Measurements from ENCODE around the gene INPP4B.

The INPP4B gene

GRCh38 chr4:142701017-142701416, 145.1 kb downstream of the INPP4B start:
- Mint-ChIP-seq H3K27me3 (no peaks in the 10 kb centered on the region), H3K36me3 (peaks cover 22% of the 10 kb centered on the region), H3K4me3 (peak overlapping the region; percentile 36), H3K27ac (peak overlapping the region; percentile 94), H3K4me1 (peaks cover 62% of the 10 kb centered on the region), H3K9me3 (peaks cover 5% of the 10 kb centered on the region)
- CTCF ChIA-PET = no interaction called here
- peak; percentile 20 for DNase-seq

GRCh38 chr4:142700531-142700930, 145.6 kb downstream of the INPP4B start:
- H3K27me3 Mint-ChIP-seq = no peaks in the 10 kb centered on the region
- peaks cover 5% of the 10 kb centered on the region for H3K9me3 Mint-ChIP-seq
- DNase-seq = no peak
- CTCF ChIA-PET = no interaction called here
- H3K36me3 Mint-ChIP-seq = peaks cover 22% of the 10 kb centered on the region
- no peak overlapping the region for H3K4me3 Mint-ChIP-seq
- peaks cover 67% of the 10 kb centered on the region for H3K4me1 Mint-ChIP-seq
- H3K27ac Mint-ChIP-seq = peak overlapping the region; percentile 94

- Mint-ChIP-seq H3K9me3 (peaks cover 5% of the 10 kb centered on the region), H3K27ac (peak overlapping the region; percentile 94), H3K36me3 (peaks cover 22% of the 10 kb centered on the region), H3K4me1 (peaks cover 68% of the 10 kb centered on the region), H3K4me3 (no peak overlapping the region), H3K27me3 (no peaks in the 10 kb centered on the region)
- peak; percentile 20 for DNase-seq
- CTCF ChIA-PET = interaction anchor here (1.1 to 1.3 kb wide), 2 partner anchors 21 to 416 kb away, joined by 3 to 5 read pairs; no protein-coding TSS in a partner anchor
These were observed 147.5 kb downstream of the INPP4B start for GRCh38 chr4:142698552-142698951.

- H3K36me3 Mint-ChIP-seq = peaks cover 24% of the 10 kb centered on the region
- H3K27ac Mint-ChIP-seq = peak overlapping the region; percentile 94
- no peaks in the 10 kb centered on the region for H3K27me3 Mint-ChIP-seq
- no peak for DNase-seq
- H3K4me1 Mint-ChIP-seq = peaks cover 71% of the 10 kb centered on the region
- no peak overlapping the region for H3K4me3 Mint-ChIP-seq
- H3K9me3 Mint-ChIP-seq = peaks cover 5% of the 10 kb centered on the region
- CTCF ChIA-PET = interaction anchor here (1.3 kb wide), 1 partner anchor 22 kb away, joined by 5 read pairs; no protein-coding TSS in a partner anchor
These were observed 148.2 kb downstream of the INPP4B start for GRCh38 chr4:142697928-142698327.

- H3K9me3 Mint-ChIP-seq = peaks cover 5% of the 10 kb centered on the region
- H3K4me3 Mint-ChIP-seq = peak overlapping the region; percentile 22
- no peak for DNase-seq
- CTCF ChIA-PET = no interaction called here
- H3K4me1 Mint-ChIP-seq = peaks cover 73% of the 10 kb centered on the region
- peak overlapping the region; percentile 94 for H3K27ac Mint-ChIP-seq
- peaks cover 24% of the 10 kb centered on the region for H3K36me3 Mint-ChIP-seq
- no peaks in the 10 kb centered on the region for H3K27me3 Mint-ChIP-seq
These were observed 148.8 kb downstream of the INPP4B start for GRCh38 chr4:142697320-142697719.

GRCh38 chr4:142696334-142697122, 149.6 kb downstream of the INPP4B start:
- peak; percentile 54 for DNase-seq
- H3K27ac Mint-ChIP-seq = peak overlapping the region; percentile 94
- H3K4me3 Mint-ChIP-seq = peak overlapping the region; percentile 16
- H3K27me3 Mint-ChIP-seq = no peaks in the 10 kb centered on the region
- peaks cover 7% of the 10 kb centered on the region for H3K9me3 Mint-ChIP-seq
- H3K36me3 Mint-ChIP-seq = peaks cover 24% of the 10 kb centered on the region
- H3K4me1 Mint-ChIP-seq = peaks cover 71% of the 10 kb centered on the region
- CTCF ChIA-PET = no interaction called here

- CTCF ChIA-PET = interaction anchor here (0.6 kb wide), 1 partner anchor 830 kb away, joined by 3 read pairs; no protein-coding TSS in a partner anchor
- no peak for DNase-seq
- Mint-ChIP-seq H3K9me3 (peaks cover 16% of the 10 kb centered on the region), H3K4me1 (peaks cover 23% of the 10 kb centered on the region), H3K36me3 (peaks cover 19% of the 10 kb centered on the region), H3K27me3 (no peaks in the 10 kb centered on the region), H3K27ac (no peak overlapping the region), H3K4me3 (no peak overlapping the region)
These were observed 155.5 kb downstream of the INPP4B start for GRCh38 chr4:142690406-142691163.

GRCh38 chr4:142687547-142688275, 158.4 kb downstream of the INPP4B start:
- no peak for DNase-seq
- H3K4me1 Mint-ChIP-seq = peaks cover 17% of the 10 kb centered on the region
- H3K36me3 Mint-ChIP-seq = peaks cover 22% of the 10 kb centered on the region
- CTCF ChIA-PET = no interaction called here
- peaks cover 19% of the 10 kb centered on the region for H3K9me3 Mint-ChIP-seq
- H3K4me3 Mint-ChIP-seq = no peak overlapping the region
- no peaks in the 10 kb centered on the region for H3K27me3 Mint-ChIP-seq
- no peak overlapping the region for H3K27ac Mint-ChIP-seq

GRCh38 chr4:142686081-142686480, 160.0 kb downstream of the INPP4B start:
- Mint-ChIP-seq H3K27ac (no peak overlapping the region), H3K4me1 (peaks cover 8% of the 10 kb centered on the region), H3K27me3 (no peaks in the 10 kb centered on the region), H3K9me3 (peaks cover 15% of the 10 kb centered on the region), H3K4me3 (no peak overlapping the region), H3K36me3 (peaks cover 24% of the 10 kb centered on the region)
- CTCF ChIA-PET = no interaction called here
- no peak for DNase-seq

GRCh38 chr4:142683997-142684396, 162.1 kb downstream of the INPP4B start:
- no peak overlapping the region for H3K4me3 Mint-ChIP-seq
- DNase-seq = no peak
- H3K27me3 Mint-ChIP-seq = no peaks in the 10 kb centered on the region
- peaks cover 10% of the 10 kb centered on the region for H3K9me3 Mint-ChIP-seq
- no peak overlapping the region for H3K27ac Mint-ChIP-seq
- CTCF ChIA-PET = no interaction called here
- H3K4me1 Mint-ChIP-seq = peaks cover 6% of the 10 kb centered on the region
- H3K36me3 Mint-ChIP-seq = peaks cover 17% of the 10 kb centered on the region

GRCh38 chr4:142683503-142683902, 162.6 kb downstream of the INPP4B start:
- H3K4me3 Mint-ChIP-seq = no peak overlapping the region
- CTCF ChIA-PET = no interaction called here
- DNase-seq = no peak
- H3K36me3 Mint-ChIP-seq = peaks cover 17% of the 10 kb centered on the region
- H3K27ac Mint-ChIP-seq = no peak overlapping the region
- H3K27me3 Mint-ChIP-seq = no peaks in the 10 kb centered on the region
- H3K9me3 Mint-ChIP-seq = peaks cover 10% of the 10 kb centered on the region
- peaks cover 6% of the 10 kb centered on the region for H3K4me1 Mint-ChIP-seq

- CTCF ChIA-PET = no interaction called here
- Mint-ChIP-seq H3K27ac (no peak overlapping the region), H3K4me3 (no peak overlapping the region), H3K36me3 (peaks cover 63% of the 10 kb centered on the region), H3K27me3 (no peaks in the 10 kb centered on the region), H3K4me1 (no peaks in the 10 kb centered on the region), H3K9me3 (peaks cover 70% of the 10 kb centered on the region)
- no peak for DNase-seq
These were observed 174.6 kb downstream of the INPP4B start for GRCh38 chr4:142671516-142671915.

GRCh38 chr4:142663828-142664227, 182.3 kb downstream of the INPP4B start:
- Mint-ChIP-seq H3K4me1 (no peaks in the 10 kb centered on the region), H3K27me3 (no peaks in the 10 kb centered on the region), H3K36me3 (peaks cover 48% of the 10 kb centered on the region), H3K27ac (no peak overlapping the region), H3K9me3 (peaks cover 41% of the 10 kb centered on the region), H3K4me3 (no peak overlapping the region)
- DNase-seq = no peak
- CTCF ChIA-PET = no interaction called here

GRCh38 chr4:142660728-142661127, 185.4 kb downstream of the INPP4B start:
- peaks cover 49% of the 10 kb centered on the region for H3K9me3 Mint-ChIP-seq
- H3K27ac Mint-ChIP-seq = no peak overlapping the region
- H3K36me3 Mint-ChIP-seq = peaks cover 45% of the 10 kb centered on the region
- no peaks in the 10 kb centered on the region for H3K4me1 Mint-ChIP-seq
- no peak overlapping the region for H3K4me3 Mint-ChIP-seq
- DNase-seq = no peak
- CTCF ChIA-PET = interaction anchor here (0.8 kb wide), 1 partner anchor 60 kb away, joined by 3 read pairs; no protein-coding TSS in a partner anchor
- H3K27me3 Mint-ChIP-seq = no peaks in the 10 kb centered on the region
